GM12872 (cell line): Measurements from ENCODE around the gene TJP2.

Experiments
- CTCF ChIP-seq: IDR thresholded peaks from 3 replicates; pipeline ENCODE4 v1.5.1; 2011; ENCODE audit warnings: low read depth, mild to moderate bottlenecking, low read length, moderate library complexity; ENCODE audit not compliant: insufficient read depth

Gene TJP2

GRCh38 chr9:69237702-69238295 lies 63.7 kb downstream of the TJP2 start:
- no peak for TF ChIP-seq CTCF

GRCh38 chr9:69243116-69243515 lies 69.0 kb downstream of the TJP2 start:
- no peak for TF ChIP-seq CTCF

- no peak for TF ChIP-seq CTCF
These were observed 72.6 kb downstream of the TJP2 start for GRCh38 chr9:69246629-69247028.

GRCh38 chr9:69248005-69248404 lies 73.9 kb downstream of the TJP2 start:
- TF ChIP-seq CTCF, result no peak

GRCh38 chr9:69249337-69249736 lies 75.3 kb downstream of the TJP2 start:
- TF ChIP-seq CTCF, result no peak

GRCh38 chr9:69250681-69251080 lies 76.6 kb downstream of the TJP2 start:
- no peak for TF ChIP-seq CTCF

- TF ChIP-seq CTCF, result no peak
These were observed 78.4 kb downstream of the TJP2 start for GRCh38 chr9:69252436-69252835.
